HUES48 (cell line): Measurements from ENCODE around the gene ZFP92.

Experiments
- H3K27ac ChIP-seq: one replicate; pipeline ENCODE4 v1.7.0; 2013; ENCODE audit warnings: low read depth, low read length, inconsistent platforms
- H3K27me3 ChIP-seq: 2 replicates; pipeline ENCODE4 v1.6.1; 2013; ENCODE audit warnings: mild to moderate bottlenecking, low read length; ENCODE audit not compliant: control insufficient read depth, insufficient read depth
- H3K36me3 ChIP-seq: 2 replicates; pipeline ENCODE4 v1.6.1; 2013; ENCODE audit warnings: low read length; ENCODE audit not compliant: control insufficient read depth, insufficient read depth
- H3K4me1 ChIP-seq: 2 replicates; pipeline ENCODE4 v1.6.1; 2013; ENCODE audit warnings: mild to moderate bottlenecking, low read length; ENCODE audit not compliant: control insufficient read depth, insufficient read depth
- H3K4me3 ChIP-seq: 2 replicates; pipeline ENCODE4 v1.5.1; 2013; ENCODE audit warnings: mild to moderate bottlenecking, low read depth, low read length
- H3K9ac ChIP-seq: 2 replicates; pipeline ENCODE4 v1.6.1; 2013; ENCODE audit warnings: mild to moderate bottlenecking, low read depth, low read length, moderate library complexity
- H3K9me3 ChIP-seq: 2 replicates; pipeline ENCODE4 v1.6.1; 2013; ENCODE audit warnings: low read length; ENCODE audit not compliant: control insufficient read depth, insufficient read depth

ZFP92 gene

GRCh38 chrX:153421856-153422255, 10.6 kb downstream of the ZFP92 start:
- Histone ChIP-seq H3K9me3 (peaks cover 46% of the 10 kb centered on the region), H3K9ac (no peak overlapping the region), H3K4me1 (no peaks in the 10 kb centered on the region), H3K36me3 (no peaks in the 10 kb centered on the region), H3K27ac (no peak overlapping the region), H3K27me3 (no peaks in the 10 kb centered on the region), H3K4me3 (no peak overlapping the region)

DNA sequence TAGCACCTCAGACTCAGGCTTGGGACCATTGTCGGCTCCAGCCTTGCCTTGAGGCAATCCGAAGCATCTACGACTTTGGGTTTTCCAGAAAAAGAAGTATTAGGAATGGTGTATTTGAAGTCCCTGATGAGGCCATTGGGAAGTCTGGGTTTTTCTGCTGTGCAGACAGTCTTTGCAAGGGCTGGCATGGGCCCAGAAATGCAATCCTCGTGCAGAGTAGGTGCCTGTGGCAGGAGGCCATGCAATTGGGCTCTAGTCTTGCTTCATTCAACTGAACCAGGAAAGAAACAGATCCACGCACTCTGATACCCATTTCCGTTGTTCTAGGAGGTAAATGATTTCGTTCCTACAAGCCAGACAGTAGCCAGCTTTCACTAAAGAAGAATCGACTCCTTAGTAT, 12.4 kb downstream of the ZFP92 start:
- H3K9ac ChIP-seq = no peak overlapping the region
- no peaks in the 10 kb centered on the region for H3K36me3 ChIP-seq
- H3K27ac ChIP-seq = no peak overlapping the region
- no peak overlapping the region for H3K4me3 ChIP-seq
- H3K9me3 ChIP-seq = peaks cover 36% of the 10 kb centered on the region
- no peaks in the 10 kb centered on the region for H3K27me3 ChIP-seq
- no peaks in the 10 kb centered on the region for H3K4me1 ChIP-seq

DNA sequence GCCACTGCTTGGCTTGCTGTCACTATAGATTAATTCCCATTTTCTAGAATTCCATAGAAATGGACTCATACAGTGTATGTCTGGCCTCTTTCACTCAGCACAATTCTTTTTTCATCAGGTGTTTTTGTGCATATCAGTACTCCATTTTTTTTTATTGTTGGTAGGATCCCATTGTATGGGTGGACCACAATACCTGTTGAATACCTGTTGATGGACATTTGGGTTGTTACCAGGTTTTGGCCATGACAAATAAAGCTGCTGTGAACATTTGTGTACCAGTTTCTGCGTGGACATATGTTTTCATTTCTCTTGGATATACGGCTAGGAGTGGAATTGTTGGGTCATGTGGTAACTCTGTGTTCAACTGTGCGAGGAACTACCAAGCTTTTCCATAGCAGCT, 14.9 kb downstream of the ZFP92 start:
- no peak overlapping the region for H3K4me3 ChIP-seq
- H3K36me3 ChIP-seq = no peaks in the 10 kb centered on the region
- H3K4me1 ChIP-seq = no peaks in the 10 kb centered on the region
- H3K27ac ChIP-seq = no peak overlapping the region
- H3K9ac ChIP-seq = no peak overlapping the region
- H3K9me3 ChIP-seq = peaks cover 31% of the 10 kb centered on the region
- no peaks in the 10 kb centered on the region for H3K27me3 ChIP-seq

GRCh38 chrX:153430796-153431195, 19.5 kb downstream of the ZFP92 start:
- Histone ChIP-seq H3K36me3 (no peaks in the 10 kb centered on the region), H3K9me3 (peaks cover 27% of the 10 kb centered on the region), H3K4me3 (no peak overlapping the region), H3K4me1 (no peaks in the 10 kb centered on the region), H3K27ac (no peak overlapping the region), H3K27me3 (no peaks in the 10 kb centered on the region), H3K9ac (no peak overlapping the region)

GRCh38 chrX:153433161-153433680, 21.9 kb downstream of the ZFP92 start:
- no peak overlapping the region for H3K27ac ChIP-seq
- H3K9me3 ChIP-seq = peaks cover 26% of the 10 kb centered on the region
- no peaks in the 10 kb centered on the region for H3K27me3 ChIP-seq
- no peaks in the 10 kb centered on the region for H3K36me3 ChIP-seq
- H3K4me3 ChIP-seq = no peak overlapping the region
- H3K4me1 ChIP-seq = no peaks in the 10 kb centered on the region
- H3K9ac ChIP-seq = no peak overlapping the region

- H3K9ac ChIP-seq = no peak overlapping the region
- H3K4me1 ChIP-seq = no peaks in the 10 kb centered on the region
- H3K36me3 ChIP-seq = no peaks in the 10 kb centered on the region
- no peaks in the 10 kb centered on the region for H3K27me3 ChIP-seq
- H3K4me3 ChIP-seq = no peak overlapping the region
- H3K27ac ChIP-seq = no peak overlapping the region
- H3K9me3 ChIP-seq = peaks cover 32% of the 10 kb centered on the region
These were observed 22.6 kb downstream of the ZFP92 start for GRCh38 chrX:153433781-153434285.

DNA sequence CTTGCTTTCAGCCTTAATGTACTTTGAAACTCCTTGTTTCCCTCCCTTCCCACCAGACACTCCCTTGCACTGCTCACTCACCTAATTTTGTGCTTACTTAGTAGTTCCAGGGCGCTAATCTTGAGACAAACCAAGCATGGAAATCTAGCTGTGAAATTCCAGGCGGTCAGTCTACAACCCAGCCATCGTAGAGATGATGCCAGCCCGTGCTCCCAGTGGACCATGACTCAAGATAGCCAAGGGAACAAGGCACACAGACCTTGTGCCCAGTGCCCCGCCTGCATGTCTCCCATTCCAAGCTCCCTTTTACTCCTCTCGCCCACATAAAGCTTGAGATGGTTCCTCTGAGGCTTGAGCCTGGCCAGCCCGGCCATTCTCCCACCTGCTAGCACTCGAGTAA, 23.5 kb downstream of the ZFP92 start:
- H3K27me3 ChIP-seq = no peaks in the 10 kb centered on the region
- no peaks in the 10 kb centered on the region for H3K36me3 ChIP-seq
- peaks cover 37% of the 10 kb centered on the region for H3K9me3 ChIP-seq
- H3K27ac ChIP-seq = no peak overlapping the region
- no peak overlapping the region for H3K9ac ChIP-seq
- no peak overlapping the region for H3K4me3 ChIP-seq
- no peaks in the 10 kb centered on the region for H3K4me1 ChIP-seq

- H3K9ac ChIP-seq = no peak overlapping the region
- no peaks in the 10 kb centered on the region for H3K36me3 ChIP-seq
- peaks cover 38% of the 10 kb centered on the region for H3K9me3 ChIP-seq
- no peaks in the 10 kb centered on the region for H3K27me3 ChIP-seq
- H3K4me1 ChIP-seq = no peaks in the 10 kb centered on the region
- no peak overlapping the region for H3K4me3 ChIP-seq
- H3K27ac ChIP-seq = no peak overlapping the region
These were observed 24.6 kb downstream of the ZFP92 start for GRCh38 chrX:153435845-153436244.

DNA sequence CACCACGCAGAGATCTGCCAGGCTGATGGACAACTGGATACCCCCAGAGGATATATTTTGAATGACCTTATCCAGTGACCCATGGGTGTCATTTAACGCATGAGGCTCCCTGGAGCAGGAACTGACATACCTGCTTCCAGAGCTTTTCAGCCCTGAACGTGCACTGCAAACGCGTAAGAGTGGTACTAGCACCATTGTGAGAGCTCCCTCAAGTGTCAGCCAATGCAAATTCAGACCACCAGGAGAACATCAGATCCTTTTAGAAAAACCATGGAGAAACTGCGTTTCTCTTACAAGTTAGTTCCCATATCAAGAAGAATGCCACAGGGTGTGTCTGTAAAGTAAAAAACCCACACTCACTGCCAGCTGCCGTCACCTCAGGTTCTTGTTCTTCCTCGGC, 27.3 kb downstream of the ZFP92 start:
- H3K27ac ChIP-seq = no peak overlapping the region
- H3K4me1 ChIP-seq = no peaks in the 10 kb centered on the region
- no peaks in the 10 kb centered on the region for H3K27me3 ChIP-seq
- H3K36me3 ChIP-seq = no peaks in the 10 kb centered on the region
- H3K4me3 ChIP-seq = no peak overlapping the region
- no peak overlapping the region for H3K9ac ChIP-seq
- peaks cover 40% of the 10 kb centered on the region for H3K9me3 ChIP-seq

- Histone ChIP-seq H3K36me3 (no peaks in the 10 kb centered on the region), H3K9me3 (peaks cover 52% of the 10 kb centered on the region), H3K9ac (no peak overlapping the region), H3K4me1 (no peaks in the 10 kb centered on the region), H3K27ac (no peak overlapping the region), H3K27me3 (no peaks in the 10 kb centered on the region), H3K4me3 (no peak overlapping the region)
These were observed 28.7 kb downstream of the ZFP92 start for GRCh38 chrX:153439977-153440376.

- Histone ChIP-seq H3K27me3 (no peaks in the 10 kb centered on the region), H3K9ac (no peak overlapping the region), H3K4me1 (no peaks in the 10 kb centered on the region), H3K9me3 (peaks cover 50% of the 10 kb centered on the region), H3K36me3 (no peaks in the 10 kb centered on the region), H3K27ac (no peak overlapping the region), H3K4me3 (no peak overlapping the region)
These were observed 29.4 kb downstream of the ZFP92 start for GRCh38 chrX:153440556-153441135.
